DMS114 treated with DMSO at 0.1 percent for 48 hours (cell line): ENCODE results near the gene UBXN11.
A peak's percentile ranks its signal among the peaks of the same experiment; 100 is the strongest.
"Not testable (repeated sequence)": the region's sequence is repeated elsewhere in the genome, so short reads cannot be mapped to it uniquely, and the experiment has no call there.

Source experiments
- DNase-seq: peaks from one replicate; lab custom pipeline; 2025; ENCODE audit not compliant: unreplicated experiment; lab: John Stamatoyannopoulos, UW

The UBXN11 gene

GRCh38 chr1:26336477-26337205 lies 30.2 kb upstream of the UBXN11 start:
- no peak for DNase-seq

DNA sequence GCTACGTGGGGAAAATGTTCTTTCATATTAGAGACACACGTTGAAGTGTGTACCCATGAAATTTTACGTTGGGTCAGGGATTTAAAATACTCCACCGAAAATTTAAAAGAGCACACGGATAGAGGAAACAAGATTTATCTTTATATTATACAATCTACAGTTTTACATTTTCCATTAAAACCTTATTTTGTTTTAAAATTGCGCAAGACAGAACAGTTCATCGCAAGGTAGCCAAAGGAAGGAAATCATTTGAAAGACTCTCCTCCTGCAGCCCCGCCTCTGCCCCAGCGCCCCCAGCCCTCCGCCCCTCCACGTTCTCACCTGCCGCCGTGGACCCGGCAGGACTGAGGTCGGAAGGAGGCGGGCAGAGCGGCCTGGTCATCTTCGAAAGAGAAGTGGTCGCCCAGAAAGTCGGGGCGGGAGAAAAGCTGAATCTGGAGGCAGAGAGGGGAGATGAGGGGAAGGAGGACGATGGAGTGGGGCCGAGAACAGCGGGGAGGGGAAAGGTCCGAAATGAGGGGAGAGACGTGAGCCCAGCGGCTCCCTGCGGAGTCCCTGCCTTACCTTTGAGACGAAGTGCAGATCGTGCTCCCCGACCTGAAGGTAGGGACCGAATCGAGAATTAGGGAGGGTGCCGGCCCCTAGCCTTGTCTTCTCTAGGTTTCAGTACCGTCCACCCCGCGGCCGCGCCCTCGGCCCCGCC lies 29.5 kb upstream of the UBXN11 start:
- peak; percentile 29 for DNase-seq

DNA sequence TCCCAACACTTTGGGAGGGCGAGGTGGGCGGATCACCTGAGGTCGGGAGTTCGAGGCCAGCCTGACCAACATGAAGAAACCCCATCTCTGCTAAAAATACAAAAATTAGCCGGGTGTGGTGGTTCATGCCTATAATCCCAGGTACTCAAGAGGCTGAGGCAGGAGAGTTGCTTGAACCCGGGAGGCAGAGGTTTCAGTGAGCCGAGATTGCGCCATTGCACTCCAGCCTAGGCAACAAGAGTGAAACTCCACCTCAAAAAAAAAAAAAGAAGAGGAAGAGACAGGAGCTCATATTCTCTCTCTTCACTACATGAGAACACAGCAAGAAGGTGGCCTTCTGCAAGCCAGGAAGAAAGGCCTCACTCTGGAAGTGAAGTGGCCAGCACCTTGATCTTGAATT lies 26.9 kb upstream of the UBXN11 start:
- DNase-seq: not testable (repeated sequence)

GRCh38 chr1:26330276-26330675 lies 23.8 kb upstream of the UBXN11 start:
- DNase-seq: no peak

DNA sequence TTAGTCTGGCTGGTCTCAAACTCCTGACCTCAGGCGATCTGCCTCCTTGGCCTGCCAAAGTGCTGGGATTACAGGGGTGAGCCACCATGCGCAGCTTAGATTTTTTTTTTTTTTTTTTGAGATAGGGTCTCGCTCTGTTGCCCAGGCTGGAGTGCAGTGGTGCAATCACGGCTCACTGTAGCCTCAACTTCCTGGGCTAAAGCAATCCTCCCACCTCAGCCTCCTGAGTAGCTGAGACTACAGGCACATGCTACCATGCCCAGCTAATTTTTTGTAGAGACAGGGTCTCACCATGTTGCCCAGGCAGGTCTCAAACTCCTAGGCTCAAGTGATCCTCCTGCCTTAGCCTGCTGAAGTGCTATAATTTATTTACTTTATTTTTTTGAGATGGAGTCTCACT lies 22.9 kb upstream of the UBXN11 start:
- DNase-seq: not testable (repeated sequence)

DNA sequence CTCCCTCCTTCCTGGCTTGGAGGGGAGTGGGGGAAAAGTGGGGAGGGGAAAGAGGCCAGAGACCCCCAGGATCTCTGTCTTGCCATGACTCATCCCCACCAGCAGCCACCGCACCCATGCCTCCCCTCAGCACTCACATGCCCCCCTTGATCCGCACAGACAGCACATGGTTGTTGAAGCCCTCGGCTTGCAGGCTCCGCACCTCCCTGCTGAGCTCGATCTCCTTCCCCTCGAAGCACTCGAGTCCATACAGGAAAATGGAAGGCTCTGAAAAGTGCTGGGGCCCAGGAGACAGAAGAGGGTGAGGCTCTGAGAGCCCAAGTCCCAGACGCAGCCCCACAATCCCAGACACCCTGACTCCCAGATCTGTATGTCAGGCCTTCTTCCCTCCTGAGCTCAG lies 22.2 kb upstream of the UBXN11 start:
- DNase-seq: no peak

GRCh38 chr1:26327956-26328362 lies 21.5 kb upstream of the UBXN11 start:
- no peak for DNase-seq

- no peak for DNase-seq
Observed at GRCh38 chr1:26324550-26324949, 18.1 kb upstream of the UBXN11 start.

DNA sequence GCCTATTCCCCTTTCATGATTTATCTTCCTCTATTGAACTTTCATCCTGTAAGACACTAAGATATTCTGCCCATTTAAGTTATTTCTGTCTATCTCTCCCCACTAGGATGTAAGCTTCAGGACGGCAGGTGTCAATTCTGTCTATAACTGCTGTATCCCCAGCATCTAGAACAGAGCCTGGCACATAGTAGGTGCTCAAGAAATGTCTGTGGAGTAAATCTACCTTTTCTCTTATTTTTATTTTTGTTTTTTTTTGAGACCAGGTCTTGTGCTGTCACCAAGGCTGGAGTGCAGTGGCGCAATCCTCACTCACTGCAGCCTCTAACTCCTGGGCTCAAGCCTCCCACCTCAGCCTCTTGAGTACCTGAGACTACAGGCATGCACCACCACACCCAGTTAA lies 16.9 kb upstream of the UBXN11 start:
- DNase-seq: no peak

DNA sequence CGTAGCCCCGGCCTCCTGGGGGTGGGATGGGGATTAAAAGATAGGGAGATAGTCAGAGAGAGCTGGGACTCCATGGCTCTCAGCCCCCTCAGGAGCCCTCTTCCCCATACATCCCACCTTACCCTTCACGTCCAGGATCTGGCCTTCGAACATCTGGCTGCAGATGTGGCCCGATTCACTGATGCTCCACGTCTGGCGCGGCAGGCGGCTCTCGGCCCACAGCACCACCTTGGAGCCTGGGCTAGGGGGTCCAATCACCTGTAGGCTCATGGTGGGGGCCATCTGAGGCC lies 15.6 kb upstream of the UBXN11 start:
- DNase-seq: no peak

DNA sequence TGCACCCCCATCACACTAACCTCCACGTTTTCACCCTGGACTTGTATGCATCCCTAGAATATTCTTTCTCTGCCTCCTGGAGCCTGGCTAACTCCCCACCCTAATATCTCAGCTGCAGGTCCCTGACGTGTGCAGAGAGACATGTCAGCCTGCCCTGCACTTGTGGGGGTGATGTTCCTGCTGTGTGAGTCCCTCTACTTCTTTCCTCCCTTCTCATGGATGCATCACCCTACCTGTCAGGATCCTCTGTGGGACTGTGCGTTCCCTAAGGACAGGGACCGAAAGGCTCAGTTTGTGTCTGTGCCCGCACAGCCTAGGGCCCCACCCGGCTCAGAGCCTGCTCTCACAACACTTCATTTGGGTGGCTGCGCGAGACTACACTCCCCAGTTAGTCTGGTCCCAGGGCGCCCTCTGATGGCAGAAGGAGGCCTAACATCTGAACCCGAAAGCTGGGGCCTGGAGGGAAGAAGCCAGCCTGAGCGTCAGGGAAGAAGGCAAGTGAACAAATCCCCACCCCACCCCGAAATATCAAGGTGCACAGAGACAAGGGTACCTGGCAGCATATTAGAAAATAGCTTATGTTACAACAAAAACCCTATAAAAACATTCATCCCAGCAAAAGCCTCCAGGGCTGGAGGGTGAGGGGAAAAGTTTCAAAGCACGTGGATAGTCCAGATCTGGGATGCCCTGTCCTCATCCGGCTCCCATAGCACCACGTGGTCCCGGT lies 15.0 kb upstream of the UBXN11 start:
- DNase-seq: peak; percentile 66

DNA sequence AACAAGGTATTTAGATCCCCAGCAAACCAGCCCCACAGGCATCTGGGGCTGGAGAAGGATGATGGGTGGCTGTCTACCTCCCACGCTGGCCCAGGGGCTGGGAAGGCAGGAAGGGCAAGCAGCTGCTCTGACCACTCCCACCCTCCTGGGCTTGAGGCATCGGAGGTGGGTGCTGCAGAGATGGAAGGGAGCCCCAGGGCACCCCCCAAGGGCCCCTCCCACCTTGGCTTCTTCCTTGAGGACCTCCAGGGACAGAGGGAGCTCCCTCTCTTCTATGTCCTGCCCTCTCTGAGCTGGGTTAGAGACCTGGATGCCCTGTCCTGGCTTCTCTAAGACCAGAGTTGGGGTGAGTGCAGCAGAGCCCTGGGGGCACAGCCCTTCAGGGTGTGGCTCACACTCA lies 14.5 kb upstream of the UBXN11 start:
- no peak for DNase-seq

DNA sequence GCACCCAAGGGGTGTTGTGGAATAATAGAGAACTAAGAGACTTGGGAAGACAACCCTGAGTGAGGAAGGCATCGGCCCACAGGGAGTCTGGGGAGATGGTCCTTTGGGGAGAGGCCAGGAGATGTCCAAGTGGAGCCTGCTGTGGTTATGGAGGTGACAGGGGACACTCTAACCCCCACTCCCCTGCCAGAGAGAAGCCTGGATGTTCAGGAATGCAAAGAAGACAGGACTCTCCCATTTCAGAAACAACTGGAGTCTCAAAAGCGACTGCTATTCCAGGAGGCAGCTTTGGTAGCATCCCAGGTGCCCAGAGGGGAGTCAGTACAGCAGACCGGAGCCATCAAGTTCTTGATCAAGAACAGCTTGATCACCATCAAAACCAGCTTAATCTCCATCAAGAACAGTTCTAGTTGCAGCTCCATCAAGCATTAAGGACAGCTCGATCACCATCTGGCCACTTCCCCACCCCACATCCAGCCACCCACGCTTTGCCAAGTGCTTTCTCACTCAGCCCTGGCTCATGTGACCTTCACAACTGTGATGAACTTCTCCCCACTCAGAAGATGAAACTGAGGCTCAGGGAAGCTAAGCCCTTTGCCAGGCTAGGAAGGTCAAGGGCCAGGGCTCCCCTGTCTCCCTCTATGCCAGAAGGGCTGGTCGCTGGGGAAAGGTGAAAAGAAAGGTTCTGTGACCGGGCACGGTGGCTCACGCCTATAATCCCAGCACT lies 12.1 kb upstream of the UBXN11 start:
- no peak for DNase-seq

GRCh38 chr1:26317612-26318337 lies 11.3 kb upstream of the UBXN11 start, which contains the start of gene CD52:
CD52 (plus strand) TSS chr1:26317958; CDS start chr1:26318018, 60 bp downstream.
- no peak for DNase-seq

DNA sequence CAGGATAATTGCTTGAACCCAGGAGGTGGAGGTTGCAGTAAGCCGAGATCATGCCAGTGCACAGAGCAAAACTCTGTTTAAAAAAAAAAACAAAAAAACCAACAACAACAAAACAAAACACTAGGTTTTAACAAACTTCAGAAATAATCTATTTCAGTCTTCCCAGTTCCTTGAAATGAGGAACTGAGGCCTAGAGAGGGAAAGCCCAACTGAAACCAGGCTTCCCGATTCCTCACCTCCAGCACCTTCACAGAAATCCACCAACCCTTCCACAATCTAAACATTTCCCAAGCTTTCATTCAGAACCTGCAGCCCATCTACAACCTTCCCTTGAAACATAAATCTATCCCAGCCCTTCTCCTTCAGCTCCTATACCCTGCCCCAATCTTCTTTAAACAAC lies 10.7 kb upstream of the UBXN11 start:
- no peak for DNase-seq

- DNase-seq: no peak
Observed at GRCh38 chr1:26315874-26316850, 9.7 kb upstream of the UBXN11 start.

DNA sequence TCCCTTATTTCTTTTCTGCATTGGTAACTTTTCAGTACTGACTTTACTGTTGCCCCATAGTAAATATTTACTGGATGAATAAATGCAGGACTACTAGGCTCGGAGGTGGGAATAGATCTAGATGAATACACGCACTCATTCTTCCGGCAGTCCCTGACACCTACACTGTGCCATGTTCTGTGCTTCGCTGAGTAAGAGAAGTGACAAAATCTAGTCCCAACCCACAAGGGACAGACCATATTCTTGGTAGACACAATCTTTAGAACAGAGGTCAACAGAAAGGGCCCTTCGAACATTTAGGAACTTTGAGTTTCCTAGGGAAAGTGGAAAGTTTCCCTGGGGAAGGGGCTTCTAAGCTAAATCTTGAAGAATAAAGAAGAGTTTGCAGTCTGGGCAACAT lies 8.1 kb upstream of the UBXN11 start:
- no peak for DNase-seq

- not testable (repeated sequence) for DNase-seq
Observed at GRCh38 chr1:26307966-26308899, 1.8 kb upstream of the UBXN11 start.

- DNase-seq: no peak
Observed at GRCh38 chr1:26307363-26307781, 936 bp upstream of the UBXN11 start.
